ENCODE results near the gene OR2J2. TPM values are rescaled to one million over a fixed set of nuclear protein-coding genes. Genes with fewer than 3 reads are reported as not detected.
"Not testable (repeated sequence)": the region's sequence is repeated elsewhere in the genome, so short reads cannot be mapped to it uniquely, and the experiment has no call there.

OR2J2 gene
- total RNA-seq: not detected
- long read RNA-seq, donor 1: 0 reads
- long read RNA-seq, donor 2: 0 reads

- intact Hi-C loops (cut with DNase I); DNase-seq (ENCODE audit: low spot score): not testable (repeated sequence)
Measured at GRCh38 chr6:29170607-29171006, at the start of gene OR2J2. OR2J2 (plus strand) TSS chr6:29170907; CDS start chr6:29173636, 2,729 bp downstream.

DNA sequence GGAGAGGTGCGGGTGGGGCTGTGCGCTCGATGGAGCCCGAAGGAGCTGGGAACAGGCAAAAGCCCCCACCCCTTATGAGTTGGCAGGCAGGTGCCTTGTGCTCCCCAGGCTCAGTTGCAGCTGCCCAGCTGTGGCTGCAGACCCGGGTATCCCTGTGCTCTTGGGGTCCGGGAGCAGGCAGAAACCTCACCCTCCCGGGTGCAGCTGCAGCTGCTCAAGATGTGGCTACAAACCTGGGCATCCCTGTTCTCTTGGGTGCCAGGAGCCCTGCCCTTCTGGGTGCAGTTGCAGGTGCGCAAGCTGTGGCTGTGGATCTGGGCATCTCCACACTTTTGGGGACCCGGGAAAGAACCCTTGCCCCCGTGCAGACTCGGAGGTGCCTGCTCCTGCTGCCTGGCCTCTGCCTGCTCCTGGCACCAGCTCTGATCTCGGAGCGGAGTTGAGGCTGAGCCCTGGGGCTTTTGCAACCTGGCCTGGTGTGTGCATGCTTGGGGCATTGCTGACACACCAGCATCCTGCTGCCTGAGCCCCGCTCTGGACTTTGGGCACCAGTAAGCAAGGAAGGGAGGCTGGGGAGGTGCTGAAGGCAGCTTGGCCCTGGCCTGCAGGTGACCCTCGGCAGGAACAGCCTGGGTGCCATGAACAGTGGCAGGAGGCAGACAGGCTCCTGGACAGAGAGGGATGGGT is 41.2 kb upstream of the OR2J2 start:
- no peak for DNase-seq (ENCODE audit: low spot score)
- intact Hi-C loops (cut with DNase I): no loop called here

GRCh38 chr6:29130644-29131043 is 40.1 kb upstream of the OR2J2 start:
- DNase-seq (ENCODE audit: low spot score): no peak
- intact Hi-C loops (cut with DNase I): no loop called here

GRCh38 chr6:29131691-29132090 is 39.0 kb upstream of the OR2J2 start:
- intact Hi-C loops (cut with DNase I): no loop called here

GRCh38 chr6:29137724-29138123 is 33.0 kb upstream of the OR2J2 start:
- intact Hi-C loops (cut with DNase I): no loop called here
- no peak for DNase-seq (ENCODE audit: low spot score)

More at GRCh38 chr6:29131691-29132090, 39.0 kb upstream of the OR2J2 start:
- DNase-seq (ENCODE audit: low spot score): no peak

GRCh38 chr6:29141606-29142005 is 29.1 kb upstream of the OR2J2 start:
- DNase-seq (ENCODE audit: low spot score): no peak
- intact Hi-C loops (cut with DNase I): no loop called here

DNA sequence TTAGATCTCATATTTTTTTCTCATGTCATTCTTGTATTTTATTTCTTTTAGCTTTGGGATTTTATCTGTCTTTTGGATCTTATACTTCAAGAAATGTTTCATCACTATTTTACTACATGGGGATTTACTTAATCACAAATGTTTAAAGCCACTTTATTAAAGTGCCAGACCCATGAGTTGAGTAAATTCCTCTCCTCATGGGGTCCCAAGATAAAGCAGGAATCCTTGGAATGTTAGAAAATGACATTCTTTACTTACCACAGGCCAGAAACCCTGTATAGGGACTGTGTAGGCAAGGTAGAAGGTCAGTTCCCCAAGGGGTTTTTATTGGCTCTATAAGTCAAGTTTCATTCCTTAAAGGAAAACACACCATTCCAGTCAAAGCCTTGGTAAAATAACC is 28.4 kb upstream of the OR2J2 start:
- DNase-seq (ENCODE audit: low spot score): no peak
- intact Hi-C loops (cut with DNase I): no loop called here

DNA sequence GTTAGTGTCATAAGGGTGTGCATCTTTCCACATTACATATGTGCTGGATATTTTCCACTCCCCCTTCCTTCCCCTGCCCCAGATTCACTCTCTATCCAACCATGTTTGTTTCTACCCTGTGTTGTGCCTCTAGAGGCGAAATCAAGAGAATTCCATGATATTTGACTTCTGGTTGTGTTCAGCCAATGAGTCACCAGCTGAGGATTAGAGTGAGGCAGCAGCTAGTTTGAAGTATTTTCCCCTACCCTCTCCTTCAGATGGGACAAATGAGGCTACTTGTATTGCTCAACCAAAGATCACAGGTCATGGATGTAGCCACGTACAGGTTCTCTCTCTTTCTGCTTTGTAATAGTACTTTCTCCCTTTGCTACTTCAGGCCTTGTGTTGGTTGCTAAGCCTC is 24.5 kb upstream of the OR2J2 start:
- DNase-seq (ENCODE audit: low spot score): no peak
- intact Hi-C loops (cut with DNase I): no loop called here

- intact Hi-C loops (cut with DNase I): no loop called here
Measured at GRCh38 chr6:29147074-29147473, 23.6 kb upstream of the OR2J2 start.

DNA sequence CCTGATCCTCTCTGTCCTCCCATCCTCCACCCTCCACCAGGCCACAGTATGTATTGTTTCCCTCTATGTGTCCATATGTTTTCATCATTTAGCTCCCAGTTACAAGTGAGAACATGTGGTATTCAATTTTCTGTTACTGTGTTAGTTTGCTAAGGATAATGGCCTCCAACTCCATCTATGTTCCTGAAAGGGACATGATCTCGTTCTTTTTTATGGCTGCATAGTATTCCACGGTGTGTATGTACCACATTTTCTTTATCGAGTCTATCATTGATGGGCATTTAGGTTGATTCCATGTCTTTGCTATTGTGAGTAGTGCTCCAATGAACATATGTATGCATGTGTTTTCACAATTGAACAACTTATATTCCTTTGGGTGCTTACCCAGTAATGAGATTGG is 21.3 kb upstream of the OR2J2 start:
- DNase-seq (ENCODE audit: low spot score); intact Hi-C loops (cut with DNase I): not testable (repeated sequence)

More at GRCh38 chr6:29147074-29147473, 23.6 kb upstream of the OR2J2 start:
- no peak for DNase-seq (ENCODE audit: low spot score)

GRCh38 chr6:29153083-29153482 is 17.6 kb upstream of the OR2J2 start:
- DNase-seq (ENCODE audit: low spot score): no peak
- intact Hi-C loops (cut with DNase I): loop anchor here in 1 of 2 donors (5.0 kb wide), 1 partner anchor 831 kb away; no protein-coding TSS in a partner anchor

- not testable (repeated sequence) for DNase-seq (ENCODE audit: low spot score)
Measured at GRCh38 chr6:29155182-29155581, 15.5 kb upstream of the OR2J2 start.

GRCh38 chr6:29159922-29160321 is 10.8 kb upstream of the OR2J2 start:
- DNase-seq (ENCODE audit: low spot score); intact Hi-C loops (cut with DNase I): not testable (repeated sequence)

More at GRCh38 chr6:29155182-29155581, 15.5 kb upstream of the OR2J2 start:
- intact Hi-C loops (cut with DNase I): not testable (repeated sequence)

GRCh38 chr6:29165571-29165970 is 5.1 kb upstream of the OR2J2 start:
- DNase-seq (ENCODE audit: low spot score); intact Hi-C loops (cut with DNase I): not testable (repeated sequence)

DNA sequence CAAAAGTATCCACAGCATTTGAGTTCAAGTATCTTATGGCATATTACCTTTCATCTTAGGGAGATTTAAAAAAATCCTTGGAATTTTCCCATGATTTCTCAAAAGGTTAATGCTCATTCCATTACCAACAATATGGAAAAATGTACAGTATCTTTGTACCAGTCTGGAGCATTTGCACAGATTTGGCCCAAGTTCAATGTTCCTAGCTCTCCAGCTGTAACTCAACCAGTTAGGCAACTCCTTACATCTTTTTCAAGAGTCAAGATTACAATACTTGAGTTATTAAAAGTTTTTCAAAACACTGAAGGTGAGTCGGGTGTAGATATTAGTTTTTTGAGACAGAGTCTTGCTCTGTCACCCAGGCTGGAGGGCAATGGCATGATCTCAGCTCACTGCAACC is 1.0 kb downstream of the OR2J2 start:
- intact Hi-C loops (cut with DNase I): no loop called here
- DNase-seq (ENCODE audit: low spot score): no peak

DNA sequence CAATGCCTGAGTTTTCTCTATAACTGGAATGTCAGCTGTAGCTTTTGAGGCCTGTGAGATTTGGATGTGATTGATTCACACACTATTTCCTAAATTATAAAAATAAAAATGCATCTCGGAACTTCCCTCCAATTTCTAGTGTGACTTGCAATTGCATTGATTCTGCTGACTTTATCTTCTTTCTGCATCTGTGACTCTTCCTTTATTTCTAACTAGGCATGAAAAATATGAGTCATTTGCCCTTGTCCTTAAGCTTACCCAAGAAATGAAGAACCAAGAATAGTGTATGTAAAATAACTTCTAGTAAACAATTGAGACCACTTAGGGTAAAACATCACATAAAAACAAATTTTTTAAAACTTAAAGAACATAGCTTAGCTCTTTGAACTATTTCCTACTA is 12.9 kb downstream of the OR2J2 start:
- intact Hi-C loops (cut with DNase I): no loop called here

DNA sequence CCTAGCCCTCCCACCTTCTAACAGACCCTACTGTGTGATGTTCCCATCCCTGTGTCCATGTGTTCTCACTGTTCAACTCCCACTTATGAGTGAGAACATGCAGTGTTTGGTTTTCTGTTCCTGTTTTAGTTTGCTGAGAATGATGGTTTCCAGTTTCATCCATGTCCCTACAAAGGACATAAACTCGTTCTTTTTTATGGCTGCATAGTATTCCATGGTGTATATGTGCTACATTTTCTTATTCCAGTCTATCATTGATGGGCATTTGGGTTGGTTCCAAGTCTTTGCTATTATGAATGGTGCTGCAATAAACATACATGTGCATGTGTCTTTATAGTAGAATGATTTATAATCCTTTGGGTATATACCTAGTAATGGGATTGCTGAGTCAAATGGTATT is 18.0 kb downstream of the OR2J2 start:
- DNase-seq (ENCODE audit: low spot score); intact Hi-C loops (cut with DNase I): not testable (repeated sequence)

More for the DNA sequence above, 12.9 kb downstream of the OR2J2 start:
- no peak for DNase-seq (ENCODE audit: low spot score)

- DNase-seq (ENCODE audit: low spot score): no peak
Measured at GRCh38 chr6:29200767-29201662, 30.3 kb downstream of the OR2J2 start.

DNA sequence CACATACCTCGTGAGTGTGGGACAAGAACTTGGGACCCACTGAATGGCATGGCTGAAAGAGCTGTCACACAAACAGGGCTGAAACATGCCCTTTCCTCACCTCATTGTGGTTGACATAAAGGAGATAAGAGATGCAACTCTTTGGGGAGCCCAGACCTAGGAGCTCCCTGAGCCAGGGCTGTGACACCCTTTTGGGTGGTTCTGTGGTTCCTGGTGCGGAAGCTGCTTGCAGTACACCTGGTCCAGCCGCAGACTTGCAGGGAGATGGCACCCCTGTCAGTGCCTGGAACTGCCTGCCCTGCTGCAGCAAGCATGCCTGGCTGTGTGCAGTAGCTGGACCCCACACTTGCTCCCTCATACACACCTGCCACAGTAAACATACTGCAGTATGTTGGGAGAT is 31.3 kb downstream of the OR2J2 start:
- DNase-seq (ENCODE audit: low spot score): no peak
- intact Hi-C loops (cut with DNase I): no loop called here

More at GRCh38 chr6:29200767-29201662, 30.3 kb downstream of the OR2J2 start:
- intact Hi-C loops (cut with DNase I): no loop called here

GRCh38 chr6:29211488-29211887 is 40.8 kb downstream of the OR2J2 start:
- DNase-seq (ENCODE audit: low spot score): no peak
- intact Hi-C loops (cut with DNase I): no loop called here
